ENCODE data around the gene PTPRD. TPM values are rescaled to one million over a fixed set of nuclear protein-coding genes. Genes with fewer than 3 reads are reported as not detected.

Gene PTPRD
- total RNA-seq, 4 donors from 2014 or later: 19.6 to 78.9 (median 45.6) TPM

DNA sequence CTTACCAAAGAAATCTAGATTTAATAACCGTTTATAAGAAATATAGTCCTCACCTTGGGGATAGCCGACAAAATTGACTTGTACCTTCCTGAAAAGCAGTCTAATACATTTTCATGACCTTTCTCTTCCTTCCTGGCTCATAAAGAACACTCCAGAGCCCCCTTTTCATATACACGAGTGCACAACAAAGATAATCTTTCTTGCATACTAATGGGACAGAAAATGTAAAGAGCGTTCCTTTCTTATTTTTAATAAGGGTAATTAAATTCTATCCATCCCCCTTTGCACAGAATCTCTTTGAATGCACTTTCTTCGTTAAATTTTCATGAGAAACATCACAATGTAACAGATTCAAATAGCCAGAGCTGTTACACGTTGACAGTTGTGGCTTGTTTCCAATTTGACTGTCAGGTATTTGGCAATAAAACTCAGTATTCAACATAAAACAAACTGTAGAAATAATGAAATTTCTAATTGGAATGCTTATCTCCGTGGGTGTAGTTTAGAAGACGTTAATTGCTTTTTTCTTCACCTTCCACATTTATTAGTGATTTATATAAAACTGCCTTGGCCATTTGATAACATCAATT, 2080.9 kb downstream of the PTPRD start:
- intact Hi-C loops (cut with DNase I): no loop called here
- WGBS, 2 donors: 79 to 82% methylated on average over 8 of the region's 8 CpGs

DNA sequence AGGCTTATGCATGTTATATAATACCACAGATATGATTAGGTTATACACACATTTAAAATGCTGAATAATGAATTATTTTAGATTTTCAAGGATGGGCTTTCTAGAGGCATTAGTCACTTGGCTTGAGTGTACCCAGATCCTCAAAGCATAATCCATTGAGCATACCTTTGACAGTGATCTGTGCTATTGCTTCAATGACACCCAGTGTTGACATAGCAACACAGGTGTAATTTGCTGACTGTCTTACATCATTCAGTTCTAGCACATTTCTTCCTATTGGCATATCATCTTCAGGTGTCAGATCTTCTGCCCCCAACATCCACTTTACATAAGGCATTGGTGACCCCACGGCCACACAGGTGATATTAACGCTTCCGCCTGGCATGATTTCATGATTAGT, 2091.7 kb downstream of the PTPRD start:
- TF ChIP-seq, protein P1, sequence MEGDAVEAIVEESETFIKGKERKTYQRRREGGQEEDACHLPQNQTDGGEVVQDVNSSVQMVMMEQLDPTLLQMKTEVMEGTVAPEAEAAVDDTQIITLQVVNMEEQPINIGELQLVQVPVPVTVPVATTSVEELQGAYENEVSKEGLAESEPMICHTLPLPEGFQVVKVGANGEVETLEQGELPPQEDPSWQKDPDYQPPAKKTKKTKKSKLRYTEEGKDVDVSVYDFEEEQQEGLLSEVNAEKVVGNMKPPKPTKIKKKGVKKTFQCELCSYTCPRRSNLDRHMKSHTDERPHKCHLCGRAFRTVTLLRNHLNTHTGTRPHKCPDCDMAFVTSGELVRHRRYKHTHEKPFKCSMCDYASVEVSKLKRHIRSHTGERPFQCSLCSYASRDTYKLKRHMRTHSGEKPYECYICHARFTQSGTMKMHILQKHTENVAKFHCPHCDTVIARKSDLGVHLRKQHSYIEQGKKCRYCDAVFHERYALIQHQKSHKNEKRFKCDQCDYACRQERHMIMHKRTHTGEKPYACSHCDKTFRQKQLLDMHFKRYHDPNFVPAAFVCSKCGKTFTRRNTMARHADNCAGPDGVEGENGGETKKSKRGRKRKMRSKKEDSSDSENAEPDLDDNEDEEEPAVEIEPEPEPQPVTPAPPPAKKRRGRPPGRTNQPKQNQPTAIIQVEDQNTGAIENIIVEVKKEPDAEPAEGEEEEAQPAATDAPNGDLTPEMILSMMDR (IDR thresholded peaks at IDR 0.05): no peak
- no peak for TF ChIP-seq POLR2A (IDR thresholded peaks at IDR 0.05)
- H3K9me3 ChIP-seq: no peaks in the 10 kb centered on the region
- WGBS, 2 donors: 97 to 98% methylated on average over 3 of the region's 3 CpGs
- H3K36me3 ChIP-seq: no peaks in the 10 kb centered on the region
- DNase-seq: no peak
- intact Hi-C loops (cut with DNase I): no loop called here
- H3K4me1 ChIP-seq: no peaks in the 10 kb centered on the region
- no peaks in the 10 kb centered on the region for H3K27me3 ChIP-seq
- no peak overlapping the region for H3K4me3 ChIP-seq (replicated peaks in 1 of 3)
- H3K27ac ChIP-seq: no peak overlapping the region

More for the DNA sequence above, 2080.9 kb downstream of the PTPRD start:
- no peaks in the 10 kb centered on the region for H3K27me3 ChIP-seq
- no peak overlapping the region for H3K4me3 ChIP-seq (replicated peaks in 1 of 3)
- H3K27ac ChIP-seq: no peak overlapping the region
- H3K9me3 ChIP-seq: no peaks in the 10 kb centered on the region
- no peaks in the 10 kb centered on the region for H3K36me3 ChIP-seq
- no peaks in the 10 kb centered on the region for H3K4me1 ChIP-seq
- DNase-seq: no peak
- TF ChIP-seq, protein P1 (IDR thresholded peaks at IDR 0.05): no peak
- no peak for TF ChIP-seq POLR2A (IDR thresholded peaks at IDR 0.05)

DNA sequence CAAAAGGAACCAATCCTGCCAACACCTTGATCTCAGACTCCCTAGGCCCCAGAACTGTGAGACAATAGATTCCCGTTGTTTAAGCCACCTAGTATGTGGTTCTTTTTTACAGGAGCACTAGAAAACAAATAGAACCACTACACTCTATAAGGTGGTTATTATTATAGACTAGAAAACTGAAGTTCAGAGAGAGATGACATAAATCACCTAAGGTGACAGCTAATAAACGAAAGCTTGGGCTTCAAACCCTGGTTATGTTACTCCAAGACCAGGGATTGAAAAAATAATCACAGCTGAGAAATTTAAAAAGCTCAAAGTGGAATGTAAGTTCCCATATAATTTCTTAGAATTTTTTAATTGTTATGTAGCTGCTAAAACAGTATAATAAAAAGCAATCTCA, 2097.1 kb downstream of the PTPRD start:
- no peak for DNase-seq
- 79 to 80% methylated on average over 2 of the region's 2 CpGs for WGBS, 2 donors
- no peaks in the 10 kb centered on the region for H3K36me3 ChIP-seq
- H3K27ac ChIP-seq: no peak overlapping the region
- no peaks in the 10 kb centered on the region for H3K9me3 ChIP-seq
- H3K27me3 ChIP-seq: no peaks in the 10 kb centered on the region
- no peak overlapping the region for H3K4me3 ChIP-seq (replicated peaks in 1 of 3)
- H3K4me1 ChIP-seq: no peaks in the 10 kb centered on the region
- intact Hi-C loops (cut with DNase I): no loop called here
- TF ChIP-seq, protein P1 (IDR thresholded peaks at IDR 0.05): no peak
- TF ChIP-seq POLR2A (IDR thresholded peaks at IDR 0.05): no peak

DNA sequence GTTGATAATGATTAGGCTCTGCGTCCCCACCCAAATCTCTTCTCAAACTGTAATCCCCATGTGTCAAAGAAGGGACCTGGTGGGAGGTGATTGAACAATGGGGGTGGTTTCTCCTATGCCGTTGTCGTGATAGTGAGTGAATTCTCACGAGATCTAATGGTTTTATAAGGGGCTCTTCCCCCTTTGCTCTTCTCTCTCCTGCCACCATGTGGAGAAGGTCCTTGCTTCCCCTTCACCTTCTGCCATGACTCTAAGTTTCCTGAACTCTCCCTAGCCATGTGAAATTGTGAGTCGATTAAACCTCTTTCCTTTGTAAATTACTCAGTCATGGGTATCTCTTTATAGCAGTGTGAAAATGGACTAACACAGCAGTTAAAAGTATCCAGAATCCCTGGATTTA, 2098.0 kb downstream of the PTPRD start:
- Histone ChIP-seq H3K4me3 (replicated peaks in 1 of 3) (no peak overlapping the region), H3K36me3 (no peaks in the 10 kb centered on the region), H3K27ac (no peak overlapping the region), H3K4me1 (no peaks in the 10 kb centered on the region), H3K9me3 (no peaks in the 10 kb centered on the region), H3K27me3 (no peaks in the 10 kb centered on the region)
- intact Hi-C loops (cut with DNase I): no loop called here
- no peak for DNase-seq
- TF ChIP-seq POLR2A (IDR thresholded peaks at IDR 0.05): no peak
- TF ChIP-seq, protein P1 (IDR thresholded peaks at IDR 0.05): no peak
- WGBS, 2 donors: 77 to 83% methylated on average over 5 of the region's 5 CpGs

DNA sequence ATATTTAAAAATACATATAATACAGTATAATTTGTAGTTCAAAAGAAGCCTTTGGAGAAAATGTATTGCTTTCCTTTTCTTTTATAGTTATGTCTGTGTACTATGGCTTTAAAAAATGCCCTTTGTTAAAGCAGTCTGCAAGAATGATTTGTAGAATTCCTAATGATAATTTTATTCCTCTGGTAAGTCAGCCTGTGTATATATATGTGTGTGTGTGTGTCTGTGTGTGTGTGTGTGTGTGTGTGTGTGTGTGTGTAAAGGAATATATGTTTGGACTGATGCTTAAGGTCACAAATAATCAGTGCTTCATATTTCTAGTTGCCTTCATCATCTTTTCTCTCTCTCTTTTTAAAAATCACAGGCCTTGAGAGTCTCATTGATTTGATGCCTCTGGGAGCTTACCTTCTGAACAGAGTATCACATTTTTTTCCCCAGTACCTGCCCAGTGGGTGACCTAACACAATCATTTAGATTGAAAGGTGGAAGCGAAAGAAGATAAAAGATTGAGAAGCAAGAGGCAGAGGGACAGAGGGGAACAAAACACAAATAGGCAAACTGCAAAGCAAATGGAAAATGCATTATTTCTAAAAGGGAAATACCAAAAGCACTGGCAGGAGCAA, 2104.0 kb downstream of the PTPRD start:
- Histone ChIP-seq H3K9me3 (no peaks in the 10 kb centered on the region), H3K36me3 (no peaks in the 10 kb centered on the region), H3K4me3 (replicated peaks in 1 of 3) (no peak overlapping the region), H3K4me1 (no peaks in the 10 kb centered on the region), H3K27ac (no peak overlapping the region), H3K27me3 (no peaks in the 10 kb centered on the region)
- 92 to 96% methylated on average over 1 of the region's 1 CpG for WGBS, 2 donors
- TF ChIP-seq, protein P1 (IDR thresholded peaks at IDR 0.05): no peak
- no peak for TF ChIP-seq POLR2A (IDR thresholded peaks at IDR 0.05)
- DNase-seq: no peak
- intact Hi-C loops (cut with DNase I): no loop called here

Measured in thyroid gland (tissue), 4 donors.